Astrocyte (in vitro differentiated cells and primary cell): ENCODE measurements around the gene GK.
"Not testable (repeated sequence)": the region's sequence is repeated elsewhere in the genome, so short reads cannot be mapped to it uniquely, and the experiment has no call there.

ENCODE experiments used
- EZH2 ChIP-seq: IDR thresholded peaks from 2 replicates; pipeline ENCODE4 v1.6.1; 2012; ENCODE audit warnings: mild to moderate bottlenecking, low read length, inconsistent platforms; ENCODE audit not compliant: insufficient read depth
- TF ChIP-seq, protein P1 (sequence below): IDR thresholded peaks from 2 replicates; pipeline ENCODE4 v1.5.1; 2011; ENCODE audit warnings: low read depth, mild to moderate bottlenecking, inconsistent platforms, low read length, moderate library complexity; ENCODE audit not compliant: insufficient read depth

DNA sequence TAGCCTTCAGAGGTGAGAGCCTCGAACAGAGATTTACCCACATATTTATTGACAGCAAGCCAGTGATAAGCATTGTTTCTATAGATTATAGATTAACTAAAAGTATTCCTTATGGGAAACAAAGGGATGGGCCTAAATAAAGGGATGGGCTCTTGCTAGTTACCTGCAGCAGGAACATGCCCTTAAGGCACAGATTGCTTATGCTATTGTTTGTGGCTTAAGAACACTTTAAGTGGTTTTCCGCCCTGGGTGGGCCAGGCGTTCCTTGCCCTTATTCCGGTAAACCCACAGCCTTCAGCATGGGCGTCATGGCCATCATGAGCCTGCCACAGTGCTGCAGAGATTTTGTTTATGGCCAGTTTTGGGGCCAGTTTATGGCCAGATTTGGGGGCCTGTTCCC lies 13.5 kb upstream of the GK start:
- TF ChIP-seq, protein P1, sequence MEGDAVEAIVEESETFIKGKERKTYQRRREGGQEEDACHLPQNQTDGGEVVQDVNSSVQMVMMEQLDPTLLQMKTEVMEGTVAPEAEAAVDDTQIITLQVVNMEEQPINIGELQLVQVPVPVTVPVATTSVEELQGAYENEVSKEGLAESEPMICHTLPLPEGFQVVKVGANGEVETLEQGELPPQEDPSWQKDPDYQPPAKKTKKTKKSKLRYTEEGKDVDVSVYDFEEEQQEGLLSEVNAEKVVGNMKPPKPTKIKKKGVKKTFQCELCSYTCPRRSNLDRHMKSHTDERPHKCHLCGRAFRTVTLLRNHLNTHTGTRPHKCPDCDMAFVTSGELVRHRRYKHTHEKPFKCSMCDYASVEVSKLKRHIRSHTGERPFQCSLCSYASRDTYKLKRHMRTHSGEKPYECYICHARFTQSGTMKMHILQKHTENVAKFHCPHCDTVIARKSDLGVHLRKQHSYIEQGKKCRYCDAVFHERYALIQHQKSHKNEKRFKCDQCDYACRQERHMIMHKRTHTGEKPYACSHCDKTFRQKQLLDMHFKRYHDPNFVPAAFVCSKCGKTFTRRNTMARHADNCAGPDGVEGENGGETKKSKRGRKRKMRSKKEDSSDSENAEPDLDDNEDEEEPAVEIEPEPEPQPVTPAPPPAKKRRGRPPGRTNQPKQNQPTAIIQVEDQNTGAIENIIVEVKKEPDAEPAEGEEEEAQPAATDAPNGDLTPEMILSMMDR, result not testable (repeated sequence)
- not testable (repeated sequence) for TF ChIP-seq EZH2
